H1 (cell line): ENCODE results near the gene MTIF2. TPM values are rescaled to one million over a fixed set of nuclear protein-coding genes. Genes with fewer than 3 reads are reported as not detected.

Experiments
- KDM1A ChIP-seq: fragments of 200-600, 300-600 bp; sonication (generic); IDR thresholded peaks from 2 replicates; pipeline ENCODE4 v1.7.1; 2016; ENCODE audit warnings: mild to moderate bottlenecking, low read length, borderline replicate concordance
- polyA plus RNA-seq, 7 experiments: library from polyadenylated mRNA; depleted of rRNA in 3 of 7; stranded (reverse) in 5 of 7; unstranded in 2 of 7; fragments of >200 nt in 5 of 7; fragments of 200-250 nt in 2 of 7; gene quantifications; 1 replicate in 5 of 7; 2 replicates in 1 of 7; 4 replicates in 1 of 7; pipeline versions ENCODE4 v1.2.1 to v1.2.3, GENCODE V29; 2011 to 2013; ENCODE audit warnings: missing spikeins in 2 of 7, mixed read lengths in 2 of 7
- total RNA-seq: library from RNA; stranded (reverse); fragmentation: NEBNext Ultra II Directional; extraction: Animal tissue kit (Norgen Biotek cat#: 25700); gene quantifications from 2 replicates; pipeline ENCODE4 v1.2.1, GENCODE V29; 2021

Gene MTIF2
- total and polyA plus RNA-seq, 2 of the 8 experiments (the other 6 are each of a cell fraction or from before 2014, with no cell fraction given): 11.0 to 36.0 TPM

- no peak for TF ChIP-seq KDM1A
Measured at GRCh38 chr2:55314985-55315384, 46.0 kb upstream of the MTIF2 start (continued).
